ENCODE measurements around the gene FAM221B. TPM values are rescaled to one million over a fixed set of nuclear protein-coding genes. Genes with fewer than 3 reads are reported as not detected.
A peak's percentile ranks its signal among the peaks of the same experiment; 100 is the strongest.

FAM221B gene
- polyA plus RNA-seq, 3 donors: 0.10 to 0.26 TPM; not detected in 1

GRCh38 chr9:35852876-35853865, 24.6 kb upstream of the FAM221B start:
- no peak for DNase-seq (ENCODE audit: extremely low read depth in 1 of 11, low read depth in 9 of 11, low spot score in 4 of 11)

- DNase-seq (ENCODE audit: extremely low read depth in 1 of 11, low read depth in 9 of 11, low spot score in 4 of 11): no peak
Observed at GRCh38 chr9:35852267-35852815, 23.8 kb upstream of the FAM221B start.

GRCh38 chr9:35847792-35848572, 19.4 kb upstream of the FAM221B start:
- DNase-seq (ENCODE audit: extremely low read depth in 1 of 11, low read depth in 9 of 11, low spot score in 4 of 11): no peak

- no peak for DNase-seq (ENCODE audit: extremely low read depth in 1 of 11, low read depth in 9 of 11, low spot score in 4 of 11)
Observed at GRCh38 chr9:35845824-35846771, 17.6 kb upstream of the FAM221B start.

GRCh38 chr9:35844628-35845270, 16.2 kb upstream of the FAM221B start:
- peak in 5 of 11 donors; percentile 41 to 63 (median 55) for DNase-seq (ENCODE audit: extremely low read depth in 1 of 11, low read depth in 9 of 11, low spot score in 4 of 11)

- no peak for DNase-seq (ENCODE audit: extremely low read depth in 1 of 11, low read depth in 9 of 11, low spot score in 4 of 11)
Observed at GRCh38 chr9:35842795-35843194, 14.3 kb upstream of the FAM221B start.

GRCh38 chr9:35842020-35842745, 13.7 kb upstream of the FAM221B start:
- DNase-seq (ENCODE audit: extremely low read depth in 1 of 11, low read depth in 9 of 11, low spot score in 4 of 11): no peak

- no peak for DNase-seq (ENCODE audit: extremely low read depth in 1 of 11, low read depth in 9 of 11, low spot score in 4 of 11)
Observed at GRCh38 chr9:35841645-35841900, 13.0 kb upstream of the FAM221B start.

GRCh38 chr9:35840881-35841644, 12.5 kb upstream of the FAM221B start:
- DNase-seq (ENCODE audit: extremely low read depth in 1 of 11, low read depth in 9 of 11, low spot score in 4 of 11): no peak

GRCh38 chr9:35839926-35840325, 11.4 kb upstream of the FAM221B start:
- DNase-seq (ENCODE audit: extremely low read depth in 1 of 11, low read depth in 9 of 11, low spot score in 4 of 11): no peak

GRCh38 chr9:35836595-35836994, 8.1 kb upstream of the FAM221B start:
- no peak for DNase-seq (ENCODE audit: extremely low read depth in 1 of 11, low read depth in 9 of 11, low spot score in 4 of 11)

- DNase-seq (ENCODE audit: extremely low read depth in 1 of 11, low read depth in 9 of 11, low spot score in 4 of 11): no peak
Observed at GRCh38 chr9:35835766-35836165, 7.2 kb upstream of the FAM221B start.

GRCh38 chr9:35835216-35835632, 6.7 kb upstream of the FAM221B start:
- DNase-seq (ENCODE audit: extremely low read depth in 1 of 11, low read depth in 9 of 11, low spot score in 4 of 11): no peak

GRCh38 chr9:35834260-35835215, 6.0 kb upstream of the FAM221B start:
- DNase-seq (ENCODE audit: extremely low read depth in 1 of 11, low read depth in 9 of 11, low spot score in 4 of 11): no peak

GRCh38 chr9:35832814-35833213, 4.3 kb upstream of the FAM221B start:
- no peak for DNase-seq (ENCODE audit: extremely low read depth in 1 of 11, low read depth in 9 of 11, low spot score in 4 of 11)

GRCh38 chr9:35831040-35831439, 2.5 kb upstream of the FAM221B start:
- no peak for DNase-seq (ENCODE audit: extremely low read depth in 1 of 11, low read depth in 9 of 11, low spot score in 4 of 11)

Data from renal cortex interstitium (tissue), 11 donors.